CD14-positive monocyte (primary cell): Measurements from ENCODE around the gene DZIP1L. TPM values are rescaled to one million over a fixed set of nuclear protein-coding genes. Genes with fewer than 3 reads are reported as not detected.

ENCODE experiments used
- DNase-seq, 3 donors: peaks; one replicate each; pipeline ENCODE4 v3.0.0-alpha.2; 2011 to 2022
- H2AFZ ChIP-seq: 2 replicates; pipeline ENCODE4 v1.6.0; 2012; ENCODE audit warnings: mild to moderate bottlenecking, low read depth, low read length, inconsistent platforms; ENCODE audit not compliant: insufficient read depth, poor library complexity, severe bottlenecking
- H3K27ac ChIP-seq, 2 donors: 1 replicate in 1 of 2; 2 replicates in 1 of 2; pipeline ENCODE4 v1.5.1; 2012 to 2013; ENCODE audit warnings: low read length in 2 of 2, control low read depth in 1 of 2, inconsistent platforms in 1 of 2, low read depth in 1 of 2, mild to moderate bottlenecking in 1 of 2
- H3K27me3 ChIP-seq, 2 donors: one replicate each; pipeline versions ENCODE4 v1.6.0 to v1.6.1; 2011 to 2013; ENCODE audit warnings: low read length in 2 of 2; ENCODE audit not compliant: control insufficient read depth in 2 of 2, insufficient read depth in 2 of 2
- H3K36me3 ChIP-seq, 2 donors: replicated peaks in 1 of 2; 1 replicate in 1 of 2; 2 replicates in 1 of 2; pipeline versions ENCODE4 v1.5.1 to v1.6.1; 2012 to 2013; ENCODE audit warnings: low read length in 2 of 2, control low read depth in 1 of 2, inconsistent platforms in 1 of 2, mild to moderate bottlenecking in 1 of 2; ENCODE audit not compliant: insufficient read depth in 2 of 2, control insufficient read depth in 1 of 2
- H3K4me1 ChIP-seq, 2 donors: 1 replicate in 1 of 2; 2 replicates in 1 of 2; pipeline versions ENCODE4 v1.5.1 to v1.6.1; 2012 to 2013; ENCODE audit warnings: low read length in 2 of 2, control low read depth in 1 of 2, inconsistent platforms in 1 of 2, mild to moderate bottlenecking in 1 of 2, moderate library complexity in 1 of 2; ENCODE audit not compliant: insufficient read depth in 2 of 2, control insufficient read depth in 1 of 2
- H3K4me2 ChIP-seq: replicated peaks from 2 replicates; pipeline ENCODE3; 2012; ENCODE audit warnings: low read length, moderate library complexity, mild to moderate bottlenecking; ENCODE audit not compliant: poor library complexity, severe bottlenecking; ENCODE audit errors: extremely low read depth
- H3K4me3 ChIP-seq, 3 experiments: fragments of 200-600 bp in 1 of 3; sonication (generic) in 1 of 3; replicated peaks in 1 of 3; 1 replicate in 2 of 3; 2 replicates in 1 of 3; pipeline ENCODE4 v1.5.1; 2011 to 2013; ENCODE audit warnings: low read length in 3 of 3, mild to moderate bottlenecking in 3 of 3, control low read depth in 2 of 3, low read depth in 2 of 3, inconsistent platforms in 1 of 3, moderate library complexity in 1 of 3
- H3K79me2 ChIP-seq: 2 replicates; pipeline ENCODE4 v1.6.0; 2012; ENCODE audit warnings: mild to moderate bottlenecking, control low read depth, inconsistent platforms, low read length, moderate library complexity; ENCODE audit not compliant: insufficient read depth
- H3K9ac ChIP-seq: 2 replicates; pipeline ENCODE4 v1.6.0; 2017; ENCODE audit warnings: low read length, mild to moderate bottlenecking; ENCODE audit not compliant: insufficient read depth, poor library complexity, severe bottlenecking
- H3K9me3 ChIP-seq, 2 donors: replicated peaks in 1 of 2; 1 replicate in 1 of 2; 2 replicates in 1 of 2; pipeline versions ENCODE4 v1.5.1 to v1.6.1; 2012 to 2013; ENCODE audit warnings: low read length in 2 of 2, control low read depth in 1 of 2; ENCODE audit not compliant: control insufficient read depth in 1 of 2, insufficient read depth in 1 of 2
- H4K20me1 ChIP-seq: 2 replicates; pipeline ENCODE4 v1.6.0; 2012; ENCODE audit warnings: mild to moderate bottlenecking, low read length, control low read depth, moderate library complexity; ENCODE audit not compliant: insufficient read depth
- H3K27ac Mint-ChIP-seq, 7 donors: one replicate each; pipeline ENCODE4 v1.8.0; 2020; ENCODE audit warnings: mild to moderate bottlenecking in 7 of 7, mixed read lengths in 7 of 7, moderate library complexity in 6 of 7, inconsistent platforms in 2 of 7
- H3K27me3 Mint-ChIP-seq, 3 donors: one replicate each; pipeline ENCODE4 v1.8.0; 2021 to 2022; ENCODE audit warnings: low read depth in 3 of 3, mild to moderate bottlenecking in 3 of 3, mixed read lengths in 3 of 3, moderate library complexity in 3 of 3, inconsistent platforms in 1 of 3
- H3K36me3 Mint-ChIP-seq, 2 donors: one replicate each; pipeline ENCODE4 v1.8.0; 2020; ENCODE audit warnings: mixed read lengths in 2 of 2, inconsistent platforms in 1 of 2, mild to moderate bottlenecking in 1 of 2
- H3K4me1 Mint-ChIP-seq: one replicate; pipeline ENCODE4 v1.8.0; 2020; ENCODE audit warnings: mild to moderate bottlenecking, mixed read lengths
- H3K4me3 Mint-ChIP-seq, 2 donors: one replicate each; pipeline ENCODE4 v1.8.0; 2020; ENCODE audit warnings: mild to moderate bottlenecking in 2 of 2, mixed read lengths in 2 of 2, moderate library complexity in 1 of 2
- H3K9me3 Mint-ChIP-seq, 7 donors: one replicate each; pipeline ENCODE4 v1.8.0; 2020 to 2022; ENCODE audit warnings: mixed read lengths in 7 of 7, mild to moderate bottlenecking in 6 of 7, moderate library complexity in 6 of 7, inconsistent platforms in 2 of 7
- CTCF ChIP-seq: fragments of 200-600 bp; IDR thresholded peaks from one replicate; pipeline ENCODE4 v1.8.0; 2022; ENCODE audit warnings: antibody characterized with exemption, mild to moderate bottlenecking
- WGBS: methylation state at CpG from one replicate; pipeline ENCODE4 v1.1.5; 2013; ENCODE audit warnings: missing lambda C conversion rate; ENCODE audit not compliant: insufficient coverage; 5-methylcytosine and 5-hydroxymethylcytosine counted together
- intact Hi-C, 2 donors: fragments of 100-400 bp; cut with micrococcal nuclease; formaldehyde crosslinking; loops; one replicate each; pipeline versions ENCODE4 v1.15.0 to v1.15.1; 2023
- polyA plus RNA-seq, 3 donors: library from polyadenylated mRNA; depleted of rRNA in 1 of 3; unstranded in 2 of 3; stranded (reverse) in 1 of 3; fragments of 300-500 nt in 2 of 3; fragments of >200 nt in 1 of 3; fragmentation: Illumina TruSeq in 2 of 3; gene quantifications; 1 replicate in 2 of 3; 2 replicates in 1 of 3; pipeline ENCODE4 v1.2.3, GENCODE V29; 2012 to 2021

Gene DZIP1L
- polyA plus RNA-seq, 3 donors, result 0.50 to 1.8 (median 0.52) TPM

GRCh38 chr3:138046955-138047354 lies 68.5 kb downstream of the DZIP1L start:
- no peak overlapping the region for H2AFZ ChIP-seq
- no peaks in the 10 kb centered on the region for H3K9me3 ChIP-seq
- peaks cover 0 to 1% (median 0%) of the 10 kb centered on the region in 3 donors for H3K27me3 Mint-ChIP-seq
- H3K4me2 ChIP-seq, result no peak overlapping the region
- WGBS, result 100% methylated on average over 1 of the region's 3 CpGs
- TF ChIP-seq CTCF, result no peak
- DNase-seq, result no peak
- H3K4me3 Mint-ChIP-seq, result no peak overlapping the region
- H3K36me3 ChIP-seq, result no peaks in the 10 kb centered on the region
- no peak overlapping the region for H3K27ac Mint-ChIP-seq
- H3K4me1 Mint-ChIP-seq, result no peaks in the 10 kb centered on the region
- H3K36me3 Mint-ChIP-seq, result no peaks in the 10 kb centered on the region
- no peak overlapping the region for H3K27ac ChIP-seq
- H3K4me1 ChIP-seq, result no peaks in the 10 kb centered on the region
- H3K9me3 Mint-ChIP-seq, result no peaks in the 10 kb centered on the region
- H3K9ac ChIP-seq, result no peak overlapping the region
- no peaks in the 10 kb centered on the region for H4K20me1 ChIP-seq
- no peaks in the 10 kb centered on the region for H3K27me3 ChIP-seq
- no peaks in the 10 kb centered on the region for H3K79me2 ChIP-seq
- intact Hi-C loops, result no loop called here
- no peak overlapping the region for H3K4me3 ChIP-seq

- Mint-ChIP-seq H3K36me3 (no peaks in the 10 kb centered on the region), H3K4me3 (no peak overlapping the region), H3K27me3 (peaks cover 0 to 1% (median 0%) of the 10 kb centered on the region in 3 donors), H3K27ac (no peak overlapping the region), H3K9me3 (no peaks in the 10 kb centered on the region), H3K4me1 (no peaks in the 10 kb centered on the region)
- H3K9me3 ChIP-seq, result no peaks in the 10 kb centered on the region
- no peak overlapping the region for H3K27ac ChIP-seq
- H3K36me3 ChIP-seq, result no peaks in the 10 kb centered on the region
- TF ChIP-seq CTCF, result no peak
- no peak overlapping the region for H3K4me2 ChIP-seq
- H3K79me2 ChIP-seq, result no peaks in the 10 kb centered on the region
- no peaks in the 10 kb centered on the region for H3K4me1 ChIP-seq
- H3K9ac ChIP-seq, result no peak overlapping the region
- H2AFZ ChIP-seq, result no peak overlapping the region
- no peak for DNase-seq
- WGBS, result 94% methylated on average over 3 of the region's 3 CpGs
- H3K27me3 ChIP-seq, result no peaks in the 10 kb centered on the region
- intact Hi-C loops, result no loop called here
- no peaks in the 10 kb centered on the region for H4K20me1 ChIP-seq
- no peak overlapping the region for H3K4me3 ChIP-seq
Measured at GRCh38 chr3:138046085-138046484, 69.3 kb downstream of the DZIP1L start.
